Measurements from ENCODE around the gene RBM12.

The RBM12 gene

DNA sequence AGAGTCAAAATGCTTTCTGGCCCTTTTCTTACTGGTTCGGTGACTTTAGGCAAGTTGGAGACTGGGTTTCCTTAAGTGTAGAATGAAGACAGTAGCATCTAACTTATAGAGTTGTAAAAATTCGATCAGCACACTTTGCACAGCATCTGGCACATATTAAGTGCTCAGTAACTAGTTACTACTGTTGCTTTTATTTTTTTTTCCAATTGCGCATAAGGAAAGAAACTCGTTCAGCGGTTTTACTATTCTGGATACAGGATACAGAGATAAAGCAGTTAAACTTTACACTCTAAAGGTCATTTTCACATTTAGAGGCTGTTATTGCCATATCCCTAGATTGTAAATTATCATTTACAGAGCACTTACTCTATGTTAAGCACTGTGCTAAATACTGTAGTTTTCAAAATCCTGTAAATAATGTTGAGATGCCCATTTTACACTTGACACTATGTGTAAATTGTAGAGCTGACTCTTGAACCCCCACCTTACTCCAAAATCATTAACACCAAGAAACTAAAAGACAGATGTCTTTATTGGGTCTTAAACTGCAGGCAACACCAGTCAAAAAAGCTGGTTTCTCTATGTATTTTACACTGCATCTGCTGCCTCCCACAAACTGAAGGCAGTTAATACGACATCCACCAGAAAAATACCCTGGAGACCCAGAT, 35.4 kb upstream of the RBM12 start:
- no peak for TF ChIP-seq RAD21 (IDR thresholded peaks at IDR 0.05; ENCODE audit: low read depth)
- no peak for TF ChIP-seq FOXM1 (IDR thresholded peaks at IDR 0.05; ENCODE audit: borderline replicate concordance, low read depth)
- TF ChIP-seq EGR1 (IDR thresholded peaks at IDR 0.05) = no peak
- TF ChIP-seq TEAD4 (IDR thresholded peaks at IDR 0.05) = no peak
- TF ChIP-seq ZBTB7A (IDR thresholded peaks at IDR 0.05; ENCODE audit: low read depth) = no peak
- TF ChIP-seq, protein P1, sequence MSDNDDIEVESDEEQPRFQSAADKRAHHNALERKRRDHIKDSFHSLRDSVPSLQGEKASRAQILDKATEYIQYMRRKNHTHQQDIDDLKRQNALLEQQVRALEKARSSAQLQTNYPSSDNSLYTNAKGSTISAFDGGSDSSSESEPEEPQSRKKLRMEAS (IDR thresholded peaks at IDR 0.05) = no peak
- no peak for TF ChIP-seq TAF1 (IDR thresholded peaks at IDR 0.05; ENCODE audit: low read depth)
- no peak for TF ChIP-seq CEBPB (IDR thresholded peaks at IDR 0.05)
- TF ChIP-seq YY1 (IDR thresholded peaks at IDR 0.05; ENCODE audit: low read depth) = no peak

DNA sequence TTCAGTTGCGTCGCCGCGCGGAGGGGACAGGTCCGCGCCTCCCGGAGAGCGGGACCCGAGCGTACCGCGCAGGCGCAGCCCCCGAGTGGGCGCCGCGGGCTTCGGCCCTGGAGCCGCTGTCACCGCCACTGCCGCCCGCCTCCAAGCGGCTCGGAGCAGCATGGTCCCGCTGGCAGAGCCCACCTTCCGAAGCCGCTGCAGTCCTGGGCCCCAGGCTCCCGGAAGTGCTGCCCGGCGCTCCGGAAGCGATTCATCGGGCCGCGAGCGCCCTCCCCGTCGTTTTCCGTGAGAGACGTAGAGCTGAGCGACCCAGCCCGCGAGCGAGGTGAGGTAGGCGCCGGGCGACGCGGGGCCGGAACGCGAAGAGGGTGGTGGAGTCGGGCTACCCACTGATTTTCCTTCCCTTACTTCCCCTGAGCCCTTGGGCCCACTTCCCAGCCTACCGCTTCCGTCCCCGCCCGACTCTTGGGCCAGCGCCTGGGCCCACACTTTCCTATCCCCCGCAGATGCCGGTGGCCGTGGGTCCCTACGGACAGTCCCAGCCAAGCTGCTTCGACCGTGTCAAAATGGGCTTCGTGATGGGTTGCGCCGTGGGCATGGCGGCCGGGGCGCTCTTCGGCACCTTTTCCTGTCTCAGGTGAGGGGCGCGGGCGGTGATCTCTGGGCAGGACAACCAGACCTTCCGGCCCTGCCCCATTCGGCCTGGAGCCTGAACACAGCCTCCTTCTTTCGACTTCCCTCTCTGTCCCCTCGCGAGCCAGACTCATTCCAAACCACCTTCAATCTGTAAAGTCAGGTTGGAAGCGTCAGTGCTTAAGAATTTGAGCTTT, 34.6 kb upstream of the RBM12 start, which contains the start of the genes NFS1 and ROMO1:
Gene NFS1 (minus strand): TSS at position 226 of the 830 bp plus-strand sequence. CDS start 64 bp downstream, at position 162.
Gene ROMO1 (plus strand): TSS at position 279 of the 830 bp plus-strand sequence. CDS start 228 bp downstream, at position 507.
- TF ChIP-seq, protein P2, sequence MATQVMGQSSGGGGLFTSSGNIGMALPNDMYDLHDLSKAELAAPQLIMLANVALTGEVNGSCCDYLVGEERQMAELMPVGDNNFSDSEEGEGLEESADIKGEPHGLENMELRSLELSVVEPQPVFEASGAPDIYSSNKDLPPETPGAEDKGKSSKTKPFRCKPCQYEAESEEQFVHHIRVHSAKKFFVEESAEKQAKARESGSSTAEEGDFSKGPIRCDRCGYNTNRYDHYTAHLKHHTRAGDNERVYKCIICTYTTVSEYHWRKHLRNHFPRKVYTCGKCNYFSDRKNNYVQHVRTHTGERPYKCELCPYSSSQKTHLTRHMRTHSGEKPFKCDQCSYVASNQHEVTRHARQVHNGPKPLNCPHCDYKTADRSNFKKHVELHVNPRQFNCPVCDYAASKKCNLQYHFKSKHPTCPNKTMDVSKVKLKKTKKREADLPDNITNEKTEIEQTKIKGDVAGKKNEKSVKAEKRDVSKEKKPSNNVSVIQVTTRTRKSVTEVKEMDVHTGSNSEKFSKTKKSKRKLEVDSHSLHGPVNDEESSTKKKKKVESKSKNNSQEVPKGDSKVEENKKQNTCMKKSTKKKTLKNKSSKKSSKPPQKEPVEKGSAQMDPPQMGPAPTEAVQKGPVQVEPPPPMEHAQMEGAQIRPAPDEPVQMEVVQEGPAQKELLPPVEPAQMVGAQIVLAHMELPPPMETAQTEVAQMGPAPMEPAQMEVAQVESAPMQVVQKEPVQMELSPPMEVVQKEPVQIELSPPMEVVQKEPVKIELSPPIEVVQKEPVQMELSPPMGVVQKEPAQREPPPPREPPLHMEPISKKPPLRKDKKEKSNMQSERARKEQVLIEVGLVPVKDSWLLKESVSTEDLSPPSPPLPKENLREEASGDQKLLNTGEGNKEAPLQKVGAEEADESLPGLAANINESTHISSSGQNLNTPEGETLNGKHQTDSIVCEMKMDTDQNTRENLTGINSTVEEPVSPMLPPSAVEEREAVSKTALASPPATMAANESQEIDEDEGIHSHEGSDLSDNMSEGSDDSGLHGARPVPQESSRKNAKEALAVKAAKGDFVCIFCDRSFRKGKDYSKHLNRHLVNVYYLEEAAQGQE (IDR thresholded peaks at IDR 0.05; ENCODE audit: low read depth) = no peak
- TF ChIP-seq ZBTB7A (IDR thresholded peaks at IDR 0.05; ENCODE audit: low read depth) (no peak), TAF1 (IDR thresholded peaks at IDR 0.05; ENCODE audit: low read depth) (peak; percentile 75), EGR1 (IDR thresholded peaks at IDR 0.05) (no peak), CREB1 (IDR thresholded peaks at IDR 0.05; ENCODE audit: low read depth) (peak; percentile 74), YY1 (IDR thresholded peaks at IDR 0.05; ENCODE audit: low read depth) (peak; percentile 71), RAD21 (IDR thresholded peaks at IDR 0.05; ENCODE audit: low read depth) (no peak), EP300 (IDR thresholded peaks at IDR 0.05; ENCODE audit: borderline replicate concordance) (no peak), FOXM1 (IDR thresholded peaks at IDR 0.05; ENCODE audit: borderline replicate concordance, low read depth) (no peak), CEBPB (IDR thresholded peaks at IDR 0.05) (no peak), TCF12 (IDR thresholded peaks at IDR 0.05; ENCODE audit: low read depth) (peak; percentile 34; the same call in 1 of the 2 replicates), TEAD4 (IDR thresholded peaks at IDR 0.05) (no peak)
- TF ChIP-seq, protein P1 (IDR thresholded peaks at IDR 0.05) = peak; percentile 66
- TF ChIP-seq, protein P3, sequence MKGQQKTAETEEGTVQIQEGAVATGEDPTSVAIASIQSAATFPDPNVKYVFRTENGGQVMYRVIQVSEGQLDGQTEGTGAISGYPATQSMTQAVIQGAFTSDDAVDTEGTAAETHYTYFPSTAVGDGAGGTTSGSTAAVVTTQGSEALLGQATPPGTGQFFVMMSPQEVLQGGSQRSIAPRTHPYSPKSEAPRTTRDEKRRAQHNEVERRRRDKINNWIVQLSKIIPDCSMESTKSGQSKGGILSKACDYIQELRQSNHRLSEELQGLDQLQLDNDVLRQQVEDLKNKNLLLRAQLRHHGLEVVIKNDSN (IDR thresholded peaks at IDR 0.05) = peak; percentile 17; the same call in 1 of the 2 replicates

DNA sequence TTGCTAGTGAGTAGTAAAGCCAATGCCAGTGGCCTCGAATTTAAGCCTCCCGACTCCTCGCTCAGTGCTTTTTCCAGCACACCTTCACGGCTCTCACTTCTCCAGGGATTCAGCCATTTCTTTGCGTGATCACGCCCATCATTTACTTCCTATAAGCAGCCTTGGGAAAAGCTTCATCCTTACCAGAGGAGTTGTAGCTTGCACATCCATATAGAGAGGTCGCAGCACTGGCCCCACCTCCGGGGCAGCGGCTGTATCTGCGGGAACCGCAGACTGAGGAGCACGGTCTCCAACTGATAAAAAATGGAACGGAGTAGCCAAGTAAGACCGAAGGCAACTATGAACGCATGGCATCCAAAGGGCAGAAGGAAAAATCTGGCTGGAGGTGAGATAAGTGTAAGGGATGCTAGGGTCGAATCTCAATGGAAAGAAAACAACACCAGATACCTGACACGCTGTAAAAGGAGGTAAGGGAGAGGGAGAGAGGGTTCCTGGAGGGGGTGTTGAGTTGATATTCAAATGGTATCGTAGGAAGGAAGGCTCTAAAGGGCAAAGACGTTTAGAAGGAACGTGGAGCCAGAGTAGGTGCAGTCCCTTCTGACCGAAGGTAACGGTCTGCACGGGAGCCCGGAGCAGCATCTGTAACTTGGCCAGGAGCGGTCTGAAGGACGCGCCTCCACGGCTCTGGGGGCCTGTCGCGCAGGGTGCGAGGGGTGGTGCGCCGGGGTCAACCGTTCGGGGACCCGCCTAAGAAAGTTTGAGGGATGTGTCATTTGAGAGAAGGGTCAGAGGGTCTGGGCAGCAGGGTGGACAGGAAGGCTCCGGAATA, 33.8 kb upstream of the RBM12 start:
- TF ChIP-seq ZBTB7A (IDR thresholded peaks at IDR 0.05; ENCODE audit: low read depth) (no peak), TCF12 (IDR thresholded peaks at IDR 0.05; ENCODE audit: low read depth) (no peak), NFIC (IDR thresholded peaks at IDR 0.05) (no peak), YY1 (IDR thresholded peaks at IDR 0.05; ENCODE audit: low read depth) (no peak), CREB1 (IDR thresholded peaks at IDR 0.05; ENCODE audit: low read depth) (no peak), EP300 (IDR thresholded peaks at IDR 0.05; ENCODE audit: borderline replicate concordance) (no peak), EGR1 (IDR thresholded peaks at IDR 0.05) (no peak), TAF1 (IDR thresholded peaks at IDR 0.05; ENCODE audit: low read depth) (no peak), CEBPB (IDR thresholded peaks at IDR 0.05) (no peak)
- TF ChIP-seq, protein P2 (IDR thresholded peaks at IDR 0.05; ENCODE audit: low read depth) = no peak
- TF ChIP-seq, protein P1 (IDR thresholded peaks at IDR 0.05) = no peak
- TF ChIP-seq, protein P3 (IDR thresholded peaks at IDR 0.05) = no peak

DNA sequence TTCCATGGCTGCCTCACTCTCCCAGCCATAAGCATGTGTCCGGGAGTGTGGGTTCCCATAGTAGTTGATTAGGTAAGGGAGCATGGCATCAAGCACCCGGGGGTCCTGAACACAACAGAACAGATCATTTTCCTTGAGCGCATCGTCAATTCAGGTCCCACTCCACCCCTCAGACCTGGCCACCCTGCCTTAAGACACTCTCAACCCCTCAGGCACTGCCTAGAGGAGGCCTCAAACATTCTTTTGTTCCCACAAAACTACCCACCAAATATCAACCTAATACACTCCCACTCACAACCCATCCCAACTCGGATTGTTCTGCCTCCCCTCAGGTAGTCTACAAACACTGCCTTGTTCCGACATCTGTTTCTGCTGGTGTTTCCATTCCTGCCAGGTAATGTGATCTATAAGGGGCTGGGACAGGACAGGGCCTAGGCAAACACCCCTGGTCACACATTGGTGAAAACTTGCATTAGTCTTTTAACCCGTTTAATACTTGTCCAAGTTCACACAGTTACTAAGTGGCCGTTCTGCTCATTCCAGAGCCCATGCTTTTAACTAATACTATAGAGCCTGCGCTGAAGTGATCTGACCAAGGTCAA, 33.1 kb upstream of the RBM12 start:
- TF ChIP-seq TCF12 (IDR thresholded peaks at IDR 0.05; ENCODE audit: low read depth) = no peak
- no peak for TF ChIP-seq NFIC (IDR thresholded peaks at IDR 0.05)
- TF ChIP-seq, protein P1 (IDR thresholded peaks at IDR 0.05) = no peak
- no peak for TF ChIP-seq TEAD4 (IDR thresholded peaks at IDR 0.05)
- no peak for TF ChIP-seq CREB1 (IDR thresholded peaks at IDR 0.05; ENCODE audit: low read depth)
- no peak for TF ChIP-seq YY1 (IDR thresholded peaks at IDR 0.05; ENCODE audit: low read depth)
- no peak for TF ChIP-seq RAD21 (IDR thresholded peaks at IDR 0.05; ENCODE audit: low read depth)
- no peak for TF ChIP-seq EP300 (IDR thresholded peaks at IDR 0.05; ENCODE audit: borderline replicate concordance)
- TF ChIP-seq TAF1 (IDR thresholded peaks at IDR 0.05; ENCODE audit: low read depth) = no peak
- no peak for TF ChIP-seq CEBPB (IDR thresholded peaks at IDR 0.05)
- TF ChIP-seq, protein P2 (IDR thresholded peaks at IDR 0.05; ENCODE audit: low read depth) = no peak
- no peak for TF ChIP-seq ZBTB7A (IDR thresholded peaks at IDR 0.05; ENCODE audit: low read depth)
- no peak for TF ChIP-seq FOXM1 (IDR thresholded peaks at IDR 0.05; ENCODE audit: borderline replicate concordance, low read depth)

All from Ishikawa (cell line).